ENCODE measurements around the gene RBMS3.

Gene RBMS3

DNA sequence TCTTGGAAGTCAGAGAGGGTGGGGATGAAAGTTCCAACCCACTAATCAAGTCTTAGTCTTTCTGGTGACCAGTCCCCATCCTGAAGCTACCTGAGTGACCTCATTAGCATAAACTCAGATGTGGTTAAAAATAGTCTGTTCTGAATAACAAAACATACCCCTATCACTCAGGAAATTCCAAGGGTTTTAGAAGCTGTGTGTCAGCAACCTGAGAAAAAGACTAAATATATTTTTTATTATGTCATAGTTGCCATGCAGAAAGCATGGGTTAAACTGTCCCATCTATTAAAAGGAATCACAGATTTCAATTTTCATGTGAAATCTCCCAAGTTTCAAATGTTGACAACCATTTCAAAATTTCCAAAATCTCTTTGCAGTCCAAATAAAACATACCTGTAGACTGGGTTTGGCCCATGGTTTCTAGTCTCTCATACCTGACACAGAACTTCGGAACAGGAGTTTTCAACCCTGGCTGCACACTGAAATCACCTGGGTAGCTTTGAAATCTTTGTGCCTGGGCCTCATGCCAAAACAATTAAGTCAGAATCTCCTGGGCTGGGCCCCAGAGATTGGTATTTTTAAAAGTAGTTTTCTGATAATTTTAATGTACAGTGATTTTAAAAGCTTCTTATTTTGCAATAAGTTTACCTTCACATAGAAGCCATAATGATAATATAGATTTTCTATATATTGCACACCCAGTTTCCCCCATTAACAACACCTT is 476.3 kb downstream of the RBMS3 start:
- no peaks in the 10 kb centered on the region for H3K27me3 Mint-ChIP-seq (ENCODE audit: low read depth)
- no peaks in the 10 kb centered on the region for H3K4me1 Mint-ChIP-seq (ENCODE audit: low read depth)
- no peak overlapping the region for H3K27ac Mint-ChIP-seq
- no peak overlapping the region for H3K4me3 Mint-ChIP-seq
- H3K9me3 Mint-ChIP-seq: no peaks in the 10 kb centered on the region
- no peaks in the 10 kb centered on the region for H3K36me3 Mint-ChIP-seq (ENCODE audit: low read depth)

DNA sequence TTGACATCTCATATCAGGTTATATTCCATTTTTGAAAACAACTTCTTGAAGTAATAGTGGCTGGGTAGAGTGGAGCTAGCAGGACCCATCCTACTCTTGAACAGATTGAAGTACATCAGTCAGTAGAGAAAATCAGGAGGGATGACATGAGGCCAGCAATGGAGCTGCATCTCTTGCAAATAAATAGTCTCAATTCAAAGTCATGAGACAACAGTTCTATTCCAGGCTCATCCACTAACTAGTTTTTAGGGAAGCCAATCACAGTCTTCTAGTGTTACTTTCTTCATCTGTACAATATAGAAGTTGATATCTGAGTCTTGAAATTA is 477.2 kb downstream of the RBMS3 start:
- Mint-ChIP-seq H3K4me1 (ENCODE audit: low read depth) (no peaks in the 10 kb centered on the region), H3K36me3 (ENCODE audit: low read depth) (no peaks in the 10 kb centered on the region), H3K27me3 (ENCODE audit: low read depth) (no peaks in the 10 kb centered on the region), H3K4me3 (no peak overlapping the region), H3K27ac (no peak overlapping the region), H3K9me3 (no peaks in the 10 kb centered on the region)

GRCh38 chr3:29758434-29759322 is 477.8 kb downstream of the RBMS3 start:
- no peak overlapping the region for H3K4me3 Mint-ChIP-seq
- H3K4me1 Mint-ChIP-seq (ENCODE audit: low read depth): no peaks in the 10 kb centered on the region
- H3K36me3 Mint-ChIP-seq (ENCODE audit: low read depth): no peaks in the 10 kb centered on the region
- no peaks in the 10 kb centered on the region for H3K27me3 Mint-ChIP-seq (ENCODE audit: low read depth)
- no peaks in the 10 kb centered on the region for H3K9me3 Mint-ChIP-seq
- no peak overlapping the region for H3K27ac Mint-ChIP-seq

- Mint-ChIP-seq H3K36me3 (ENCODE audit: low read depth) (no peaks in the 10 kb centered on the region), H3K27me3 (ENCODE audit: low read depth) (no peaks in the 10 kb centered on the region), H3K9me3 (no peaks in the 10 kb centered on the region), H3K4me3 (no peak overlapping the region), H3K27ac (no peak overlapping the region), H3K4me1 (ENCODE audit: low read depth) (no peaks in the 10 kb centered on the region)
These were observed 478.7 kb downstream of the RBMS3 start for GRCh38 chr3:29759411-29760225.

DNA sequence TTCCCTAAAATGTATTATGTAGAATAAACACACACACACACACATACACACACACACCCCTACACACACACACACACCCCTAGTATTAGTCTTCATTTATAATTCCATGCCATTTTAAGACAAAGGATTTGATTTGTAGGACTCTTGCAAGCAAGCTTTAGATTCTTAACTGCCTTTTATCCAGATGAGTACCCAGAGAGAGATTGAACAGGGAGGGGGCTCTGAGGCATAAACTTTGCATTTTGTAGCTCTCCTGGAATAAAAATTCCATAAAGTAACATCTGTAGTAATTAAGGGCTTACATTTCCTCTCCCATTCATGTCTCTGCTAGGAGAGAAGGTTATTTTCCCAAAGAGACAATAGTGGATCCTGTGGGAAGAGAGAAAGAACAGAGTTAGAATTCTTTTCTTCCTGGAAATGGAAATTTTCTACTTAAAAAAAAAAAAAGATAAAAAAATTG is 479.4 kb downstream of the RBMS3 start:
- Mint-ChIP-seq H3K36me3 (ENCODE audit: low read depth) (no peaks in the 10 kb centered on the region), H3K9me3 (no peaks in the 10 kb centered on the region), H3K4me1 (ENCODE audit: low read depth) (no peaks in the 10 kb centered on the region), H3K4me3 (no peak overlapping the region), H3K27me3 (ENCODE audit: low read depth) (no peaks in the 10 kb centered on the region), H3K27ac (no peak overlapping the region)

DNA sequence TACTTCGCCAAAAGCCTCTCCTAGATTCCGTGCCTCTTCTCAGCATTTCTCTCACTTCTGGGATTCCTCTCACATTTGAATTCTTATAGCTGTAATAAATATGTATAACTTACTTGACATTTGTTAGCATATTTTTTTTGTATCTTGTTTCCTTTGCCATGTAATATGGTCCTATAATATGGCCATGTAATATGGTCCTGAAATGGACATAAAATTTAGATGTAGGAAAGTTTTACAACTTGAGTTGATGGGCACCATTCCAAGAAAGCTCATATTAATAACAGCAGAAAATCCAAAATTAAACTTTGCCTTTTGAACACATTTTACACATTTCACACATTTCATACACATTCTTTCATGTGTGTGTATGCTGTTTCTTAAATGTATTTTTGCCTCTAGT is 480.6 kb downstream of the RBMS3 start:
- Mint-ChIP-seq H3K4me1 (ENCODE audit: low read depth) (no peaks in the 10 kb centered on the region), H3K27ac (no peak overlapping the region), H3K9me3 (no peaks in the 10 kb centered on the region), H3K27me3 (ENCODE audit: low read depth) (peaks cover 4% of the 10 kb centered on the region), H3K36me3 (ENCODE audit: low read depth) (no peaks in the 10 kb centered on the region), H3K4me3 (no peak overlapping the region)

GRCh38 chr3:29763115-29763514 is 482.2 kb downstream of the RBMS3 start:
- Mint-ChIP-seq H3K4me1 (ENCODE audit: low read depth) (no peaks in the 10 kb centered on the region), H3K9me3 (no peaks in the 10 kb centered on the region), H3K36me3 (ENCODE audit: low read depth) (no peaks in the 10 kb centered on the region), H3K27me3 (ENCODE audit: low read depth) (peaks cover 4% of the 10 kb centered on the region), H3K27ac (no peak overlapping the region), H3K4me3 (no peak overlapping the region)

DNA sequence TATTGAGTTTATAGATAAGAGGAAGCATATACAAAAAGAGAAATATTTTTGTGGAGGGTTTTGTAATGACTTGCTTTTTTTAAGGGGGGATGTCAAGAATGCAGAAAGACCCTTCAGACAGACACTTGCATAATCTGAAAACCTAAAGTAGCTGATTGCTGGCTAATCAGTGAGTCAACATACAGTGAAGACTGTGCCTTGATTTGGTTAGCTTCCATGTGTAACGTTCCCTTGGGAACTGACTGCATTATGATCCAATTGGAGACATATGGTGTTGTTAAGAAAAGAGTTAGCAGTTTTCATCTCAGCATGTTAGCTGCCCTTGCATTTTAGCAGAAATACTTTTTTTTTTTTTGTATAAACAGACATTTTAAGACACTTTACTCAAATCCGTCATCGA is 483.2 kb downstream of the RBMS3 start:
- H3K27me3 Mint-ChIP-seq (ENCODE audit: low read depth): peaks cover 4% of the 10 kb centered on the region
- no peak overlapping the region for H3K27ac Mint-ChIP-seq
- no peaks in the 10 kb centered on the region for H3K9me3 Mint-ChIP-seq
- no peaks in the 10 kb centered on the region for H3K4me1 Mint-ChIP-seq (ENCODE audit: low read depth)
- H3K36me3 Mint-ChIP-seq (ENCODE audit: low read depth): no peaks in the 10 kb centered on the region
- no peak overlapping the region for H3K4me3 Mint-ChIP-seq

DNA sequence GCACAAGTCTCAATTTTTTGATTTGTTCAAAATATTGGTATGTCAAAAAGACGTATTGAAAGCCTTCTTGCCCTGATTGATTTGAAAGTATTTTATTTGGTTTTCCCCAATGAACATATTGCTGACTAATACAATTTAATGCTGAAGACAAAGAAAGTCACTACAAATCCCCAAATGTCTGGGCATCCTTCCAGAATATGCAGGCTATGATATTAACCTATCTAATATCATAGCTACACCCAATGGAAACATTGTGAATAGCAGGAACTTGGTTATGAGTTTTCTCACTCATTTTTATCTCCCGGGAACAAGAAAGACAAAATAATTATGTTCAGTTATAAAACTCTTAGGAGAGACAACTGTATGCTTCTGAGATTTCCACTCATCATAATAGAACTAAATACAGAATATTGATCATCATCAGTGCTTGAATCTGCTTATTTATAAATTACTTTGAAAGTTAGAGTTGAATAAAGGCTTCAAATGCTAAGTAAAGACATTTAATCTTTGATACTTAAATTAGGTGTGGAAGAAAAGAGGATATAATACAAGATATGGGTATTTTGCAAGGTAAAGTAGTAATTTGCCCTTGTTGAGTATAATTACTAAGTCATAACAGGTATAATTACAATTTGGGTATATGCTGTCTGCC is 483.9 kb downstream of the RBMS3 start:
- Mint-ChIP-seq H3K27me3 (ENCODE audit: low read depth) (peaks cover 4% of the 10 kb centered on the region), H3K27ac (no peak overlapping the region), H3K4me1 (ENCODE audit: low read depth) (no peaks in the 10 kb centered on the region), H3K4me3 (no peak overlapping the region), H3K36me3 (ENCODE audit: low read depth) (no peaks in the 10 kb centered on the region), H3K9me3 (no peaks in the 10 kb centered on the region)

DNA sequence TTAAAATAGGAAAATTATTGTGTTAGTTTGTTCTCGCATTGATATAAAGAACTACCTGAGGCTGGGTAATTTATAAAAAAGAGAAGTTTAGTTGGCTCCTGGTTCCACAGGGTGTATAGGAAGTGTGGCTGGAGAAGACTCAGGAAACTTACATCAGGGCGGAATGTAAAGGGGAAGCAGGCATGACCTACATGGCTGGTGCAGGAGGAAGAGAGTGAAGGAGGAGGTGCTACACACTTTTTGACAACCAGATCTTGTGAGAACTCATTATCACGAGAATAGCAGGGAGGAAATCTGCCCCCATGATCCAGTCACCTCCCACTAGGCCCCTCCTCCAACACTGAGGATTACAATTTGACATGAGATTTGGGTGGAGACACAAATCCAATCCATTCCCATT is 490.7 kb downstream of the RBMS3 start:
- Mint-ChIP-seq H3K4me1 (ENCODE audit: low read depth) (no peaks in the 10 kb centered on the region), H3K27me3 (ENCODE audit: low read depth) (no peaks in the 10 kb centered on the region), H3K27ac (no peak overlapping the region), H3K36me3 (ENCODE audit: low read depth) (no peaks in the 10 kb centered on the region), H3K9me3 (no peaks in the 10 kb centered on the region), H3K4me3 (no peak overlapping the region)

DNA sequence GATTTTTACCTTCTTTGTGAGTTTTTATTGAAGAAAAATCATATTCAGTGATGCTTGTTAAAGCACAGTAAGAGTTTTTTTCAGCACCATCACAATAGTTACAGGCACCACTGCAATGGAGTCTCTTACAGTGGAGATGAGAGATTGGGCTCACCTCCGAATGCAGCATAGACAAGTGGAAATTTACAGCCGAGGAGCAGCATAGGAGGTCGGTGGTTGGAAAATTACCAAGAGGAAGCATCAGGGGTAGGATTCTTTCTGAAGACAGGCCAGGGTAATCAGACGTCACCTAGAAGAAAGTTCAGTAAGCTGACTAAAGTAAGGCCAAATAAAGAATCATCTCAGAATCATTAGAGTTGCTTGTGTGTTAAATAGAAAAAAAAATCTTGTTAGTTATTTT is 491.6 kb downstream of the RBMS3 start:
- Mint-ChIP-seq H3K36me3 (ENCODE audit: low read depth) (no peaks in the 10 kb centered on the region), H3K27me3 (ENCODE audit: low read depth) (no peaks in the 10 kb centered on the region), H3K4me3 (no peak overlapping the region), H3K27ac (no peak overlapping the region), H3K4me1 (ENCODE audit: low read depth) (no peaks in the 10 kb centered on the region), H3K9me3 (no peaks in the 10 kb centered on the region)

GRCh38 chr3:29773481-29773880 is 492.6 kb downstream of the RBMS3 start:
- H3K36me3 Mint-ChIP-seq (ENCODE audit: low read depth): no peaks in the 10 kb centered on the region

GRCh38 chr3:29775340-29775739 is 494.5 kb downstream of the RBMS3 start:
- Mint-ChIP-seq H3K36me3 (ENCODE audit: low read depth) (no peaks in the 10 kb centered on the region), H3K27me3 (ENCODE audit: low read depth) (no peaks in the 10 kb centered on the region), H3K27ac (no peak overlapping the region), H3K4me1 (ENCODE audit: low read depth) (no peaks in the 10 kb centered on the region), H3K4me3 (no peak overlapping the region), H3K9me3 (no peaks in the 10 kb centered on the region)

More at GRCh38 chr3:29773481-29773880, 492.6 kb downstream of the RBMS3 start:
- H3K4me3 Mint-ChIP-seq: no peak overlapping the region
- H3K27ac Mint-ChIP-seq: no peak overlapping the region
- no peaks in the 10 kb centered on the region for H3K27me3 Mint-ChIP-seq (ENCODE audit: low read depth)
- H3K9me3 Mint-ChIP-seq: no peaks in the 10 kb centered on the region
- no peaks in the 10 kb centered on the region for H3K4me1 Mint-ChIP-seq (ENCODE audit: low read depth)

DNA sequence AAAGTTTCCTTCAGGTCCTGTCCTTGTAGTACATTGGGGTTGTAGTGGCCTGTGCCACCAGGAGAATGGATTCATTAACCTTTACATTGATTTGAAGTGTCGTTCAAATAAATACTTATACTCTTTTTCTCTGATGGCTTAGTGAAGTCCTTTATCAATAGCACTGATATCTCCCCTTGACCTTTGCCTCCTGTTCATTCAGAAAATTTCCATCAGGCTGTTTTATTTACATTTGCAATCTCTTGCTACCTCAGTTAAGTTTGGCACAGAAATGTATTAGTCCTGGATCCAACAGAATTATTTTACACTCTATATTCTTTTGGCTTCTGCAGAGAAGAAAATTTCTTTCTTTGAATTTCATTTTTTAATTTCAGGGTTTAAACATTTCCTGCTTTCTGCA is 497.0 kb downstream of the RBMS3 start:
- peaks cover 9% of the 10 kb centered on the region for H3K9me3 Mint-ChIP-seq
- H3K4me3 Mint-ChIP-seq: no peak overlapping the region
- H3K27ac Mint-ChIP-seq: no peak overlapping the region
- H3K27me3 Mint-ChIP-seq (ENCODE audit: low read depth): no peaks in the 10 kb centered on the region
- no peaks in the 10 kb centered on the region for H3K4me1 Mint-ChIP-seq (ENCODE audit: low read depth)
- H3K36me3 Mint-ChIP-seq (ENCODE audit: low read depth): no peaks in the 10 kb centered on the region

Data from T-helper 1 cell treated with Interleukin-12 subunit alpha and Interleukin-12 subunit beta and Interleukin-4 antibody, amounts not matched to agents 30 μg/mL and 1 μg/mL, for 36 hours (primary cell).